ENCODE results near the gene C1RL. TPM values are rescaled to one million over a fixed set of nuclear protein-coding genes. Genes with fewer than 3 reads are reported as not detected.
A peak's percentile ranks its signal among the peaks of the same experiment; 100 is the strongest.

Gene C1RL
- total and polyA plus RNA-seq, 8 donors, result 18.6 to 121 (median 42.8) TPM

DNA sequence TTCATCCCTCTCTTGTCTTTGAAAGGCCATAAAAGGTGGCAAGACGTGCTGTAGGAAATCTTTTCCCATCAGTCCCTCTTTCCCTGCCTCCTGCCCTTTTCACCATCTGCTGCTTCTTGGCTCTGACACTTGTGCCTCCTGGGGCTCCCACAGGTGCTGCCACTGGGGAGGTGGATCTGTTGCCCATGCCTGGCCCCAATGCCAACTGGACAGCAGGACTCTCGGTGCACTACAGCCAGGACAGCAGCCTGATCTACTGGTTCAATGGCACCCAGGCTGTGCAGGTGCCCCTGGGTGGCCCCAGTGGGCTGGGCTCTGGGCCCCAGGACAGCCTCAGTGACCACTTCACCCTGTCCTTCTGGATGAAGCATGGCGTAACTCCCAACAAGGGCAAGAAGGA, 27.7 kb upstream of the C1RL start:
- H3K4me1 ChIP-seq, result peaks cover 0 to 4% (median 1%) of the 10 kb centered on the region in 4 donors
- WGBS, 5 donors, result 86 to 100% (median 93%) methylated on average over 3 of the region's 3 CpGs
- H3K9me3 ChIP-seq, result no peaks in the 10 kb centered on the region
- H3K4me3 ChIP-seq, result no peak overlapping the region
- intact Hi-C loops (cut with DNase I; ENCODE audit: low total_unique reads), result no loop called here
- no peak for DNase-seq
- TF ChIP-seq POLR2A (IDR thresholded peaks at IDR 0.05) (no peak), EP300 (IDR thresholded peaks at IDR 0.05) (no peak), POLR2AphosphoS5 (IDR thresholded peaks at IDR 0.05) (no peak)
- TF ChIP-seq, protein P1, sequence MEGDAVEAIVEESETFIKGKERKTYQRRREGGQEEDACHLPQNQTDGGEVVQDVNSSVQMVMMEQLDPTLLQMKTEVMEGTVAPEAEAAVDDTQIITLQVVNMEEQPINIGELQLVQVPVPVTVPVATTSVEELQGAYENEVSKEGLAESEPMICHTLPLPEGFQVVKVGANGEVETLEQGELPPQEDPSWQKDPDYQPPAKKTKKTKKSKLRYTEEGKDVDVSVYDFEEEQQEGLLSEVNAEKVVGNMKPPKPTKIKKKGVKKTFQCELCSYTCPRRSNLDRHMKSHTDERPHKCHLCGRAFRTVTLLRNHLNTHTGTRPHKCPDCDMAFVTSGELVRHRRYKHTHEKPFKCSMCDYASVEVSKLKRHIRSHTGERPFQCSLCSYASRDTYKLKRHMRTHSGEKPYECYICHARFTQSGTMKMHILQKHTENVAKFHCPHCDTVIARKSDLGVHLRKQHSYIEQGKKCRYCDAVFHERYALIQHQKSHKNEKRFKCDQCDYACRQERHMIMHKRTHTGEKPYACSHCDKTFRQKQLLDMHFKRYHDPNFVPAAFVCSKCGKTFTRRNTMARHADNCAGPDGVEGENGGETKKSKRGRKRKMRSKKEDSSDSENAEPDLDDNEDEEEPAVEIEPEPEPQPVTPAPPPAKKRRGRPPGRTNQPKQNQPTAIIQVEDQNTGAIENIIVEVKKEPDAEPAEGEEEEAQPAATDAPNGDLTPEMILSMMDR (IDR thresholded peaks at IDR 0.05), result no peak
- H3K36me3 ChIP-seq, result peaks cover 11 to 77% (median 69%) of the 10 kb centered on the region in 4 donors
- H3K27ac ChIP-seq, result no peak overlapping the region
- H3K27me3 ChIP-seq, result no peaks in the 10 kb centered on the region

DNA sequence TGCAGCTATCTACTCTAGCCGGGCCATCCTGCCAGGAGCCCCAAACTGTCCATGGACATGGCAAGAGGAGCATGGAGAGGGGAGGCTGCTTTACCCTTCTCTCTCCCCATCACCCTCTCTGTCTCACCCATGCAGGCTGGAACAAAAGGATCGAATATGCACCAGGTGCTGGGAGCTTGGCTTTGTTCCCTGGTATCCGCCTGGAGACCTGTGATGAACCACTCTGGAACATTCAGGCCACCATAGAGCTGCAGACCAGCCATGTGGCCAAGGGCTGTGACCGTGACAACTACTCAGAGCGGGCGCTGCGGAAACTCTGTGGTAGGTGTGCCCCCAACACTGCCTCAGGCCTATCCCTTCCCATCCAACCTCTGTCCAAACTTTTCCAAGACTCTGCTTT, 27.1 kb upstream of the C1RL start:
- Histone ChIP-seq H3K4me1 (peaks cover 5 to 10% (median 7%) of the 10 kb centered on the region in 4 donors), H3K27me3 (no peaks in the 10 kb centered on the region), H3K36me3 (peaks cover 11 to 71% (median 63%) of the 10 kb centered on the region in 4 donors), H3K4me3 (no peak overlapping the region), H3K9me3 (no peaks in the 10 kb centered on the region), H3K27ac (no peak overlapping the region)
- 87 to 97% (median 91%) methylated on average over 7 of the region's 7 CpGs for WGBS, 5 donors
- intact Hi-C loops (cut with DNase I; ENCODE audit: low total_unique reads), result no loop called here
- TF ChIP-seq, protein P1 (IDR thresholded peaks at IDR 0.05), result no peak
- TF ChIP-seq POLR2A (IDR thresholded peaks at IDR 0.05) (no peak), EP300 (IDR thresholded peaks at IDR 0.05) (no peak), POLR2AphosphoS5 (IDR thresholded peaks at IDR 0.05) (no peak)
- no peak for DNase-seq

DNA sequence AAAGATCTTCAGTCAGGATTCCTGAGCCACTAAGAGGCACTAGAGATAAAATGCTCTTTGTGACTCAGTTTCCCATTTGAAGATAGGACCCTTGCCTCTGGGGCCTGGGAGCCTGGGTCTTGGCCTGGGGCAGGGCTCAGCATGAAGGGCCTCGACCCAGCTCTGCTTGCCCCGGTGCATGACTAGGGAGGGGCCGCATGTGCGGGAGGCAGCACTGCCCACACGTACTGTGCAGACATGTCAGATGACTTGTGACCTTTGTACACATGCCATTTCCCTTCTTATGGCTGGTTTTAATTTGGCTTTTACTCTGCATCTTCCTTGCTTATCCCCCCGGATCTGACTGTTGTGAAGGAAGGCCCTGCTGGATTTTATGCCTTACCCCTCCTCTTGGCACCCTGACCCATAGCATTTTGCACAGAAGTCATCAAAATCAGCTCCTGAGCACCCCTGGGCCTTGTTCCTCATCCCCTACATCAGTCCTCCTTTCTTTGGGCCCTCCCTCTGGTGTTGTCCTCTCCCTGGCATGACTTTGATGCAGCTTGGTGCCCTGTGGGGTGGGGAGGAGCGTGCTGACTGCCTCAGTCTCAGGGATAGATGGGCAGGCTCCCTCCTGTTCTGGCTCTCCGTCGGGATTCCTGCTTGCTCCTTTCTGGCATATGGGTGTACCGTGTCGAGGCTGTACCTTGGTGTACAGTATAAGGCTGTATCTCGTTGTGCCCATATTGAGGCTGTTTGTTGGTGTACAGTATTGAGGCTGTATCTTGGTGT, 25.6 kb upstream of the C1RL start:
- peaks cover 15 to 22% (median 21%) of the 10 kb centered on the region in 4 donors for H3K4me1 ChIP-seq
- peaks cover 0 to 10% (median 0%) of the 10 kb centered on the region in 3 donors for H3K27me3 ChIP-seq
- no peak for DNase-seq
- 84 to 88% (median 85%) methylated on average over 11 to 12 of the region's 12 CpGs for WGBS, 5 donors
- no peak overlapping the region for H3K4me3 ChIP-seq
- intact Hi-C loops (cut with DNase I; ENCODE audit: low total_unique reads), result no loop called here
- no peaks in the 10 kb centered on the region for H3K9me3 ChIP-seq
- H3K27ac ChIP-seq, result no peak overlapping the region
- TF ChIP-seq, protein P1 (IDR thresholded peaks at IDR 0.05), result no peak
- no peak for TF ChIP-seq EP300 (IDR thresholded peaks at IDR 0.05)
- TF ChIP-seq POLR2AphosphoS5 (IDR thresholded peaks at IDR 0.05), result no peak
- H3K36me3 ChIP-seq, result peaks cover 11 to 60% (median 57%) of the 10 kb centered on the region in 4 donors

DNA sequence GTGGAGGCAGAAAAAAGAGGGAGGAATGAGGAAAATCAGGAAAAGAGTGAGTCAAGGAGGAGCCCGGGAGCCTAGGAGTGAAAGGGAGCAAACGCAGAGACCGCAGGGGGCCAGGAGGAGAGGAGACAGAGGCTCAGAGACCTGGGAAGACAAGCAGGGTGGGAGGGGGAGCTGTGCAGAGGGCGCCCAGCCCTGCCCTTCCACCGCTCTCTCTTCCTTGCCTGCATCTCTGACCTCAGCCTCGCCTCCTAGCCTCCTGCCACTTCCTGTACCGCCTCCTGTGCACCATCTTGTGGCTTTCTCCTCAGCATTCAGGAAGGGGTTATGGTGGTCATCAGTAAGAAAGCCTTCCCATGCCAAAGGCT, 22.5 kb upstream of the C1RL start:
- 31 to 45% (median 39%) methylated on average over 7 of the region's 7 CpGs for WGBS, 5 donors
- intact Hi-C loops (cut with DNase I; ENCODE audit: low total_unique reads), result no loop called here
- peak overlapping the region; percentile 67 to 74 (median 70) for H3K4me3 ChIP-seq
- peak overlapping the region in 3 of 5 donors; percentile 76 to 88 (median 77) for H3K27ac ChIP-seq
- peaks cover 0 to 15% (median 0%) of the 10 kb centered on the region in 3 donors for H3K27me3 ChIP-seq
- no peaks in the 10 kb centered on the region for H3K9me3 ChIP-seq
- peaks cover 20 to 41% (median 32%) of the 10 kb centered on the region in 4 donors for H3K4me1 ChIP-seq
- H3K36me3 ChIP-seq, result peaks cover 4 to 32% (median 31%) of the 10 kb centered on the region in 4 donors
- DNase-seq, result peak in 1 of 2 donors; percentile 43
- TF ChIP-seq POLR2A (IDR thresholded peaks at IDR 0.05), result no peak

Measured in stomach (tissue), 9 donors.